DMS79 (cell line): ENCODE measurements around the gene ABCA8.

Source experiments
- DNase-seq: peaks from one replicate; lab custom pipeline; 2025; lab: John Stamatoyannopoulos, UW

ABCA8 gene

GRCh38 chr17:68870161-68870826, 84.9 kb downstream of the ABCA8 start:
- no peak for DNase-seq

- no peak for DNase-seq
Measured at GRCh38 chr17:68868708-68869107, 86.5 kb downstream of the ABCA8 start.

GRCh38 chr17:68867759-68868516, 87.3 kb downstream of the ABCA8 start:
- no peak for DNase-seq

- no peak for DNase-seq
Measured at GRCh38 chr17:68865584-68865983, 89.6 kb downstream of the ABCA8 start.

GRCh38 chr17:68863091-68863652, 92.0 kb downstream of the ABCA8 start:
- DNase-seq, result no peak

GRCh38 chr17:68861602-68862001, 93.6 kb downstream of the ABCA8 start:
- DNase-seq, result no peak

GRCh38 chr17:68860941-68861340, 94.3 kb downstream of the ABCA8 start:
- no peak for DNase-seq

GRCh38 chr17:68854452-68854851, 100.7 kb downstream of the ABCA8 start:
- DNase-seq, result no peak

- no peak for DNase-seq
Measured at GRCh38 chr17:68853439-68853838, 101.8 kb downstream of the ABCA8 start.

GRCh38 chr17:68853036-68853435, 102.2 kb downstream of the ABCA8 start:
- no peak for DNase-seq

- no peak for DNase-seq
Measured at GRCh38 chr17:68851890-68852289, 103.3 kb downstream of the ABCA8 start.

GRCh38 chr17:68850749-68851510, 104.3 kb downstream of the ABCA8 start:
- no peak for DNase-seq

- no peak for DNase-seq
Measured at GRCh38 chr17:68849673-68850610, 105.2 kb downstream of the ABCA8 start.

- DNase-seq, result no peak
Measured at GRCh38 chr17:68847711-68848110, 107.5 kb downstream of the ABCA8 start.

GRCh38 chr17:68843522-68843921, 111.7 kb downstream of the ABCA8 start:
- no peak for DNase-seq

GRCh38 chr17:68840073-68840472, 115.1 kb downstream of the ABCA8 start:
- no peak for DNase-seq

GRCh38 chr17:68835071-68835470, 120.1 kb downstream of the ABCA8 start:
- DNase-seq, result no peak

- DNase-seq, result no peak
Measured at GRCh38 chr17:68834328-68834836, 120.8 kb downstream of the ABCA8 start.

- DNase-seq, result no peak
Measured at GRCh38 chr17:68832109-68832802, 122.9 kb downstream of the ABCA8 start.

- no peak for DNase-seq
Measured at GRCh38 chr17:68831170-68831569, 124.0 kb downstream of the ABCA8 start.

GRCh38 chr17:68830313-68830712, 124.9 kb downstream of the ABCA8 start:
- no peak for DNase-seq
